ENCODE measurements around the gene CEBPA. TPM values are rescaled to one million over a fixed set of nuclear protein-coding genes. Genes with fewer than 3 reads are reported as not detected.
"Not testable (repeated sequence)": the region's sequence is repeated elsewhere in the genome, so short reads cannot be mapped to it uniquely, and the experiment has no call there.

CEBPA gene
- total RNA-seq, 6 experiments from 2014 or later, result 53.9 to 163 (median 119) TPM

DNA sequence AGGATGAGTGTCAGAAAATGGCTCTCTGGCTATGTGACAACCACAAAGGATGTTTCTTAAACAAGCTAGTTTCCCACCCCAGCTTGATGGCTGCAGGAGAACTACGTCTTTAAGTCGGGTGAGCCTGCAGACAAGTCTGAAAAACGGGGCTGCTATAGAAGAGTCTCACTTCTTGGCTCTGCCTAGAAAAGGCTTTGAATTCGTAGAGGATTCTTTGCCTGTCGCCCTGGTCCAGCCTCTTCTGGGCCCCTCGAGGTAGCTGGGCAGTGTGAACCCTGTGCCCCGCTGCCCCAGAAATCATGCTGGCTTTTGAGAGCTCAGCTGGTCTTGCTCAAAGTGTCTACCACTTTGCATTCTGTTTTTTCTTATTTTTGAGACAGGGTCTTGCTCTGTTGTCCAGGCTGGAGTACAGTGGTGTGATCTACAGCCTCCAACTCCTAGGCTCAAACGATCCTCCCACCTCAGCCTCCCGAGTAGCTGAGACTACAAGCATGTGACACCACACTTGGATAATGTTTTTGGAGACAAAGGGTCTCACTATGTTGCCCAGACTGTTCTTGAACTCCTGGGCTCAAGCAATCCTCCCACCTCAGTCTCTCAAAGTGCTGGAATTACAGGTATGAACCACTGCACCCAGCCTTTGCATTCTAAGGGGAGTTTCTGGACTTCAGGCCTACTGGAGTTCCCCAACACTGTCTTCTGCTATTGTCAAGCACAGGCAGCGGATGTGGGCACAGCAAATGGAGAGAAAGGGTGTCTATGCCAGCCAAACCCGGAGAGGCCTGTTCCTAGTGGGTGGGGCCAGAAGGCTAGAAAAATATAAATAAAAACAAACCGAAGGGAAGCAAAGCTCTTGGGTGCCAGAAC lies 6.5 kb downstream of the CEBPA start:
- peaks cover 0 to 57% (median 22%) of the 10 kb centered on the region in 4 donors for H3K4me1 ChIP-seq
- WGBS (ENCODE audit: insufficient coverage, low coverage, low lambda C conversion rate, missing lambda C conversion rate), result 65% methylated on average over 8 of the region's 12 CpGs
- intact Hi-C loops (cut with DNase I), result no loop called here
- no peak overlapping the region for H3K27ac ChIP-seq
- TF ChIP-seq, protein P1, sequence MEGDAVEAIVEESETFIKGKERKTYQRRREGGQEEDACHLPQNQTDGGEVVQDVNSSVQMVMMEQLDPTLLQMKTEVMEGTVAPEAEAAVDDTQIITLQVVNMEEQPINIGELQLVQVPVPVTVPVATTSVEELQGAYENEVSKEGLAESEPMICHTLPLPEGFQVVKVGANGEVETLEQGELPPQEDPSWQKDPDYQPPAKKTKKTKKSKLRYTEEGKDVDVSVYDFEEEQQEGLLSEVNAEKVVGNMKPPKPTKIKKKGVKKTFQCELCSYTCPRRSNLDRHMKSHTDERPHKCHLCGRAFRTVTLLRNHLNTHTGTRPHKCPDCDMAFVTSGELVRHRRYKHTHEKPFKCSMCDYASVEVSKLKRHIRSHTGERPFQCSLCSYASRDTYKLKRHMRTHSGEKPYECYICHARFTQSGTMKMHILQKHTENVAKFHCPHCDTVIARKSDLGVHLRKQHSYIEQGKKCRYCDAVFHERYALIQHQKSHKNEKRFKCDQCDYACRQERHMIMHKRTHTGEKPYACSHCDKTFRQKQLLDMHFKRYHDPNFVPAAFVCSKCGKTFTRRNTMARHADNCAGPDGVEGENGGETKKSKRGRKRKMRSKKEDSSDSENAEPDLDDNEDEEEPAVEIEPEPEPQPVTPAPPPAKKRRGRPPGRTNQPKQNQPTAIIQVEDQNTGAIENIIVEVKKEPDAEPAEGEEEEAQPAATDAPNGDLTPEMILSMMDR (IDR thresholded peaks at IDR 0.05), result no peak
- H3K9me3 ChIP-seq, result no peaks in the 10 kb centered on the region
- no peaks in the 10 kb centered on the region for H3K27me3 ChIP-seq
- ATAC-seq, result no peak
- peak in 1 of 3 donors; percentile 42 for DNase-seq
- H3K4me3 ChIP-seq, result no peak overlapping the region
- H3K36me3 ChIP-seq, result no peaks in the 10 kb centered on the region

DNA sequence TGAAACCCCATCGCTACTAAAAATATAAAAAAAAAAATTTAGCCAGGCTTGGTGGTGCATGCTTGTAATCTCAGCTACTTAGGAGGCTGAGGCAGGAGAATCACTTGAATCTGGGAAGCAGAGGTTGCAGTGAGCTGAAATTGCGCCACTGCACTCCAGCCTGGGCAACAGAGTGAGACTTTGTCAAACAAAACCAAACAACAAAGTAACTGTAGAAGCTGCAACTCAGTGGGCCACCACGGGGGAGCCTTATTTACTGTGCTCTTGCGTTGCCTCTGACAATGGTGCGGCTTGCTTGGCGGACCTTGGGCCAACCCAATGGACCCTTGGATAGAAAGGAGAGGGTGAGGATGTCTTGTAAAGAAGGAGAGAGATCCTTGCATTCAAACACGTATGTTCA lies 7.3 kb downstream of the CEBPA start:
- H3K36me3 ChIP-seq; H3K9me3 ChIP-seq; H3K27me3 ChIP-seq; intact Hi-C loops (cut with DNase I); H3K4me3 ChIP-seq; H3K27ac ChIP-seq; ATAC-seq: not testable (repeated sequence)
- H3K4me1 ChIP-seq, result peaks cover 0 to 65% (median 25%) of the 10 kb centered on the region in 4 donors
- peak in 1 of 3 donors; percentile 41 for DNase-seq
- 76% methylated on average over 3 of the region's 7 CpGs for WGBS (ENCODE audit: insufficient coverage, low coverage, low lambda C conversion rate, missing lambda C conversion rate)

DNA sequence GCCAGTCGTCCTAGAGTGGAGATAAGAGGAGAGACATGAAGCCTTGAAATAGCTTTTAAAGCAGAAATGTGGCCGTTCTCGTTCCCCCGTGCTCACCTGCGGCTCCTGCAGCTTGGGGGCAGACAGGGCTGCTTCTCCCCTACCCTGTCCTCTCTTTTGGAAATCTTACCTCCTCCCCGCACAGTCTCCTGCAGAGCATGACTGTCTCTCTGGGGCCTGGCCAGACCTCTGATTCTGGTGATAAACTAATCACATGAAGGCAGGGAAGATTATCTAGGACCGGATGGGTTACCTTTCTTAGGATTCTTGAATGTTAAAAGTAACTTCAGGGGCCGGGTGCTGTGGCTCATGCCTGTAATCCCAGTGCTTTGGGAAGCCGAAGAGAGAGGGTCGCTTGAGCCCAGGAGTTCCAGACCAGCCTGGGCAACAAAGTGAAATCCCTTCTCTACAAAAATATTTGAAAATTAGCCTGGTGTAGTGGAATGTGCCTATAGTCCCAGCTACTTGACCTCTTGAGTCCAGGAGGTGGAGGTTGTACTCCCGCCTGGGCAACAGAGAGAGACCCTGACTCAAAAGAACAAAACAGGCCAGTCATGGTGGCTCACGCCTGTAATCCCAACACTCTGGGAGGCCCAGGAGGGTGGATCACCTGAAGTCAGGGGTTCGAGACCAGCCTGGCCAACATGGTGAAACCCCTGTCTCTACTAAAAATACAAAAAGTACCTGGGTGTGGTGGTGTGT lies 8.1 kb downstream of the CEBPA start:
- TF ChIP-seq, protein P1 (IDR thresholded peaks at IDR 0.05), result no peak
- TF ChIP-seq POLR2A (IDR thresholded peaks at IDR 0.05), result no peak
- H3K27me3 ChIP-seq, result no peaks in the 10 kb centered on the region
- peaks cover 0 to 69% (median 28%) of the 10 kb centered on the region in 4 donors for H3K4me1 ChIP-seq
- H3K4me3 ChIP-seq, result no peak overlapping the region
- WGBS (ENCODE audit: insufficient coverage, low coverage, low lambda C conversion rate, missing lambda C conversion rate), result 56% methylated on average over 9 of the region's 13 CpGs
- intact Hi-C loops (cut with DNase I), result no loop called here
- ATAC-seq (no peak), DNase-seq (peak; percentile 17 to 53 (median 37))
- no peaks in the 10 kb centered on the region for H3K36me3 ChIP-seq
- H3K9me3 ChIP-seq, result no peaks in the 10 kb centered on the region
- H3K27ac ChIP-seq, result peak overlapping the region; percentile 71 to 81 (median 81)

DNA sequence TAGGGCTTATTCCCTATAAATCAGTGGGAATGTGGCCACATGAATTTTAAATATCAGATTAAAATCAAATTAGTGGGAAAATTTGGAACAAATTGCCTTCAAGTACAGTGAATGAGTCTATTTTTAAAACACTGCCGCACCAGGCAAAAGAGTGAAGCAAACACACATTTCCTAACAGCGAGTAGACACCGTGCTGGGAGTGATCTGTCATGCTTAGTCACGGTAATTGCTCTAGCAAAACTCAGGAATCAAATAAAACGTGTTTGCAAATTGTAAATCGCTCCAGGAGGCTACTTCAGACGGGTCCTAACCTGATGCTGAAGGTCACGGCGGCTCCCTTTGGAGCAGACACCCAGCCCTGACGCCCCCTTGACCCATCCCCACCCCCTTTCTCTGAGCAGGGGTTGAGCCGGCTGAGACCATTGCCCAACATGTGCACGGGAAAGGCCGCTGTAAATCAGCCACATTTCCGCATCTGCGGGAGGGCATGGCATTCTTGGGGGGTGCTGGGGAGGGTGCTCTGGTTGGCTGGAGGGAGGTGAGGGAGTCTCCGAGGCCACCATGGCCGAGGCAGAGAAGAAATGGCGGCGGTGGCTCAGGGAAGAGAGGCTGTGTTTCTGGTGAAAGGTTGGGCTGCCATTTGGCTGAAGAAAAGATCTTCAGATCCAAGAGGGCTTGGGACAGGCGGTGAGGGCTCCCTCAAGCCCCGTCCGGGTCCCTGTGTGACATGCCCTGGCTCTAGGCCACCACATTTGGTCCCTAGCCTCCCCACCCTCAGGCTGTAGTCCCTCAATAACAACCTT lies 8.9 kb downstream of the CEBPA start:
- no peaks in the 10 kb centered on the region for H3K9me3 ChIP-seq
- H3K36me3 ChIP-seq, result no peaks in the 10 kb centered on the region
- intact Hi-C loops (cut with DNase I), result no loop called here
- TF ChIP-seq, protein P1 (IDR thresholded peaks at IDR 0.05), result no peak
- no peak for TF ChIP-seq POLR2A (IDR thresholded peaks at IDR 0.05)
- DNase-seq (peak; percentile 46 to 81 (median 78)), ATAC-seq (peak; percentile 66 to 71 (median 69))
- H3K4me1 ChIP-seq, result peaks cover 0 to 65% (median 28%) of the 10 kb centered on the region in 4 donors
- WGBS (ENCODE audit: insufficient coverage, low coverage, low lambda C conversion rate, missing lambda C conversion rate), result 13% methylated on average over 18 of the region's 22 CpGs
- H3K4me3 ChIP-seq, result peak overlapping the region in 1 of 3 donors; percentile 6
- no peaks in the 10 kb centered on the region for H3K27me3 ChIP-seq
- peak overlapping the region; percentile 71 to 81 (median 81) for H3K27ac ChIP-seq
